C1 segment of cervical spinal cord (tissue), 14 donors: ENCODE measurements around the gene POMC.
"Not testable (repeated sequence)": the region's sequence is repeated elsewhere in the genome, so short reads cannot be mapped to it uniquely, and the experiment has no call there.

Experiments used
- DNase-seq, 14 donors: peaks; one replicate each; lab custom pipeline; 2025; lab: John Stamatoyannopoulos, UW

Gene POMC

GRCh38 chr2:25168256-25169072, at the start of gene POMC:
TSS of gene POMC (minus strand) at chr2:25168580. CDS start at chr2:25164772, 3,808 bp downstream.
- DNase-seq = no peak

- DNase-seq = no peak
These were observed 49.7 kb upstream of the POMC start for GRCh38 chr2:25218100-25218499.

GRCh38 chr2:25215948-25216679, 47.7 kb upstream of the POMC start:
- DNase-seq = peak in 10 of 14 donors; percentile 8 to 77 (median 31)

GRCh38 chr2:25215232-25215631, 46.9 kb upstream of the POMC start:
- DNase-seq = no peak

- no peak for DNase-seq
These were observed 44.8 kb upstream of the POMC start for GRCh38 chr2:25213229-25213628.

- DNase-seq = not testable (repeated sequence)
These were observed 42.5 kb upstream of the POMC start for GRCh38 chr2:25210923-25211322.

GRCh38 chr2:25207078-25207545, 38.7 kb upstream of the POMC start:
- no peak for DNase-seq

- DNase-seq = peak in 1 of 14 donors; percentile 36
These were observed 35.9 kb upstream of the POMC start for GRCh38 chr2:25204190-25204838.

GRCh38 chr2:25202275-25202674, 33.9 kb upstream of the POMC start:
- no peak for DNase-seq

- DNase-seq = no peak
These were observed 33.4 kb upstream of the POMC start for GRCh38 chr2:25201794-25202193.

- DNase-seq = no peak
These were observed 32.9 kb upstream of the POMC start for GRCh38 chr2:25201265-25201664.

GRCh38 chr2:25198576-25198975, 30.2 kb upstream of the POMC start:
- no peak for DNase-seq

GRCh38 chr2:25198209-25198525, 29.8 kb upstream of the POMC start:
- DNase-seq = no peak

GRCh38 chr2:25197336-25198208, 29.2 kb upstream of the POMC start:
- no peak for DNase-seq

- DNase-seq = no peak
These were observed 26.3 kb upstream of the POMC start for GRCh38 chr2:25194576-25195122.

GRCh38 chr2:25190536-25190935, 22.2 kb upstream of the POMC start:
- no peak for DNase-seq

GRCh38 chr2:25188405-25188804, 20.0 kb upstream of the POMC start:
- no peak for DNase-seq

- no peak for DNase-seq
These were observed 19.5 kb upstream of the POMC start for GRCh38 chr2:25187729-25188350.

- no peak for DNase-seq
These were observed 15.9 kb upstream of the POMC start for GRCh38 chr2:25184254-25184653.

GRCh38 chr2:25178976-25179375, 10.6 kb upstream of the POMC start:
- no peak for DNase-seq

GRCh38 chr2:25177211-25177611, 8.8 kb upstream of the POMC start:
- no peak for DNase-seq
